Activated CD4-positive, alpha-beta T cell treated with anti-CD3 and anti-CD28 coated beads for 48 hours (primary cell): Measurements from ENCODE around the gene ZPBP2.

Source experiments
- DNase-seq: peaks from one replicate; pipeline ENCODE4 v3.0.0-alpha.2; 2020

The ZPBP2 gene

GRCh38 chr17:39916918-39917317 lies 48.9 kb downstream of the ZPBP2 start:
- no peak for DNase-seq

GRCh38 chr17:39919087-39919683 lies 51.2 kb downstream of the ZPBP2 start:
- DNase-seq, result no peak

- peak; percentile 72 for DNase-seq
Measured at GRCh38 chr17:39920218-39921210, 52.5 kb downstream of the ZPBP2 start.

GRCh38 chr17:39921323-39921722 lies 53.3 kb downstream of the ZPBP2 start:
- peak; percentile 48 for DNase-seq

- no peak for DNase-seq
Measured at GRCh38 chr17:39922006-39922405, 54.0 kb downstream of the ZPBP2 start.

GRCh38 chr17:39923230-39923629 lies 55.2 kb downstream of the ZPBP2 start:
- no peak for DNase-seq

- DNase-seq, result no peak
Measured at GRCh38 chr17:39923836-39924690, 56.1 kb downstream of the ZPBP2 start.

- DNase-seq, result no peak
Measured at GRCh38 chr17:39924691-39925055, 56.7 kb downstream of the ZPBP2 start.

- no peak for DNase-seq
Measured at GRCh38 chr17:39925282-39926134, 57.5 kb downstream of the ZPBP2 start.

GRCh38 chr17:39926135-39926587 lies 58.2 kb downstream of the ZPBP2 start:
- DNase-seq, result no peak

GRCh38 chr17:39926588-39927100 lies 58.6 kb downstream of the ZPBP2 start:
- DNase-seq, result peak; percentile 68
